HL-60 (cell line): ENCODE measurements around the gene MYADML2.

Experiments used
- DNase-seq, 2 experiments: peaks; one replicate each; pipeline ENCODE4 v3.0.0-alpha.2; 2010 to 2020; ENCODE audit warnings: low read depth in 1 of 2, low spot score in 1 of 2
- H3K27ac ChIP-seq: fragments of 250-450 bp; sonication (Bioruptor Pico); replicated peaks from 2 replicates; pipeline ENCODE4 v1.5.1; 2020; ENCODE audit warnings: mild to moderate bottlenecking, moderate library complexity
- H3K27me3 ChIP-seq: fragments of 250-450 bp; sonication (Bioruptor Pico); 2 replicates; pipeline ENCODE4 v1.5.1; 2021; ENCODE audit warnings: mild to moderate bottlenecking, moderate library complexity; ENCODE audit not compliant: insufficient read depth, poor library complexity, severe bottlenecking
- H3K4me3 ChIP-seq: replicated peaks from 2 replicates; pipeline ENCODE4 v1.5.1; 2011; ENCODE audit warnings: mild to moderate bottlenecking, control low read depth, low read length; ENCODE audit not compliant: insufficient read depth
- CTCF ChIP-seq: IDR thresholded peaks from one replicate; pipeline ENCODE4 v1.5.1; 2011; ENCODE audit warnings: low read length, control low read depth, inconsistent platforms; ENCODE audit not compliant: insufficient read depth
- GABPA ChIP-seq: IDR thresholded peaks from 2 replicates; pipeline ENCODE4 v1.6.1; 2012; ENCODE audit warnings: low read depth
- POLR2AphosphoS5 ChIP-seq: IDR thresholded peaks from 2 replicates; pipeline ENCODE4 v1.6.1; 2012; ENCODE audit warnings: low read depth
- REST ChIP-seq: IDR thresholded peaks from 2 replicates; pipeline ENCODE4 v1.6.1; 2012; ENCODE audit warnings: low read depth; ENCODE audit not compliant: insufficient replicate concordance
- SPI1 ChIP-seq: IDR thresholded peaks from 2 replicates; pipeline ENCODE4 v1.6.1; 2012; ENCODE audit warnings: low read depth, mild to moderate bottlenecking, borderline replicate concordance
- long read RNA-seq: library from polyadenylated mRNA; unstranded; transcript quantifications from one replicate; pipeline ENCODE4 v2.0.0, GENCODE V29; 2020

The MYADML2 gene
- long read RNA-seq: 0 reads

GRCh38 chr17:81947189-81947588, at the start of gene MYADML2:
Gene MYADML2, minus strand, starts transcription at chr17:81947233. Its CDS starts 5,492 bp downstream, at chr17:81941741.
- H3K4me3 ChIP-seq: no peak within 1 kb of the TSS
- no peak for DNase-seq
- TF ChIP-seq POLR2AphosphoS5 (no peak), GABPA (no peak), CTCF (no peak), REST (no peak), SPI1 (no peak)
- no peak within 1 kb of the TSS for H3K27ac ChIP-seq
- H3K27me3 ChIP-seq: no peaks in the 10 kb centered on the region

DNA sequence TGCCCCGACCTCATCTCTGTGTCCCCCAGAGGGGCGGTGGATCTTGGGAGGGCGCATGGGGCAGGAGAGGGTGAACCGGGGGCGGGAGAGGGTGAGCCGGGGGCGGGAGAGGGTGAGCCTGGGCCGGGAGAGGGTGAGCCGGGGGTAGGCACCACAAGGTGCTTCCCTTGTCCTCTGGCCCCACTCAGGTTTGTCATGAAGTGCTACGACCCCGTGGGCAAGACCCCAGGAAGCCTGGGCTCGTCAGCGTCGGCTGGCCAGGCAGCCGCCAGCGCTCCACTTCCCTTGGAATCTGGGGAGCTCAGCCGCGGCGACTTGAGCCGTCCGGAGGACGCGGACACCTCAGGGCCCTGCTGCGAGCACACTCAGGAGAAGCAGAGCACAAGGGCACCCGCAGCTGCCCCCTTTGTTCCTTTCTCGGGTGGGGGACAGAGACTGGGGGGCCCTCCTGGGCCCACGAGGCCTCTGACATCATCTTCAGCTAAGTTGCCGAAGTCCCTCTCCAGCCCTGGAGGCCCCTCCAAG, 49.3 kb upstream of the MYADML2 start:
- DNase-seq: no peak
- Histone ChIP-seq H3K4me3 (no peak overlapping the region), H3K27me3 (no peaks in the 10 kb centered on the region), H3K27ac (no peak overlapping the region)
- no peak for TF ChIP-seq REST
- TF ChIP-seq GABPA: no peak
- TF ChIP-seq SPI1: no peak
- no peak for TF ChIP-seq POLR2AphosphoS5

- DNase-seq: no peak
- no peak for TF ChIP-seq GABPA
- TF ChIP-seq SPI1: no peak
- TF ChIP-seq CTCF: no peak
- TF ChIP-seq POLR2AphosphoS5: no peak
- TF ChIP-seq REST: no peak
- H3K27me3 ChIP-seq: no peaks in the 10 kb centered on the region
- no peak overlapping the region for H3K4me3 ChIP-seq
- H3K27ac ChIP-seq: no peak overlapping the region
Measured at GRCh38 chr17:81995463-81996231, 48.6 kb upstream of the MYADML2 start.
